Measurements from ENCODE around the gene SRSF5.
"Not testable (repeated sequence)": the region's sequence is repeated elsewhere in the genome, so short reads cannot be mapped to it uniquely, and the experiment has no call there.

The SRSF5 gene

GRCh38 chr14:69766984-69767368 is at the start of gene SRSF5:
Gene SRSF5 (plus strand): TSS chr14:69767142. CDS start chr14:69768157, 1,015 bp downstream.
- peak; percentile 95 for DNase-seq

GRCh38 chr14:69718614-69719013 is 48.3 kb upstream of the SRSF5 start:
- not testable (repeated sequence) for DNase-seq

GRCh38 chr14:69719501-69719951 is 47.4 kb upstream of the SRSF5 start:
- DNase-seq = no peak

- DNase-seq = no peak
Observed at GRCh38 chr14:69720912-69721311, 46.0 kb upstream of the SRSF5 start.

- DNase-seq = peak; percentile 73
Observed at GRCh38 chr14:69726761-69727511, 40.0 kb upstream of the SRSF5 start.

- DNase-seq = no peak
Observed at GRCh38 chr14:69727860-69728259, 39.1 kb upstream of the SRSF5 start.

- DNase-seq = not testable (repeated sequence)
Observed at GRCh38 chr14:69731919-69732598, 34.9 kb upstream of the SRSF5 start.

- not testable (repeated sequence) for DNase-seq
Observed at GRCh38 chr14:69736405-69736804, 30.5 kb upstream of the SRSF5 start.

GRCh38 chr14:69741055-69741454 is 25.9 kb upstream of the SRSF5 start:
- no peak for DNase-seq

- DNase-seq = no peak
Observed at GRCh38 chr14:69749956-69750355, 17.0 kb upstream of the SRSF5 start.

GRCh38 chr14:69750495-69750894 is 16.4 kb upstream of the SRSF5 start:
- DNase-seq = no peak

- DNase-seq = peak; percentile 14
Observed at GRCh38 chr14:69752773-69753172, 14.2 kb upstream of the SRSF5 start.

- no peak for DNase-seq
Observed at GRCh38 chr14:69753860-69754259, 13.1 kb upstream of the SRSF5 start.

- no peak for DNase-seq
Observed at GRCh38 chr14:69754487-69754886, 12.5 kb upstream of the SRSF5 start.

GRCh38 chr14:69755296-69755695 is 11.6 kb upstream of the SRSF5 start:
- no peak for DNase-seq

- no peak for DNase-seq
Observed at GRCh38 chr14:69755784-69756183, 11.2 kb upstream of the SRSF5 start.

GRCh38 chr14:69756298-69756697 is 10.6 kb upstream of the SRSF5 start:
- no peak for DNase-seq

GRCh38 chr14:69760810-69761209 is 6.1 kb upstream of the SRSF5 start:
- DNase-seq = no peak

GRCh38 chr14:69763761-69764510 is 3.0 kb upstream of the SRSF5 start:
- no peak for DNase-seq

GRCh38 chr14:69767369-69767999 is 542 bp downstream of the SRSF5 start:
- DNase-seq = peak; percentile 89

- DNase-seq = no peak
Observed at GRCh38 chr14:69768873-69769272, 1.9 kb downstream of the SRSF5 start.

GRCh38 chr14:69769623-69770022 is 2.7 kb downstream of the SRSF5 start:
- DNase-seq = no peak

- DNase-seq = no peak
Observed at GRCh38 chr14:69770559-69770958, 3.6 kb downstream of the SRSF5 start.

Measured in NCI-H146 (cell line).